HUES6 (cell line): ENCODE results near the gene ARHGAP15.

Experiments
- H3K27ac ChIP-seq: 2 replicates; pipeline ENCODE4 v1.7.0; 2013; ENCODE audit warnings: low read depth, mild to moderate bottlenecking, low read length, inconsistent platforms
- H3K27me3 ChIP-seq: 2 replicates; pipeline ENCODE4 v1.6.1; 2013; ENCODE audit warnings: low read length; ENCODE audit not compliant: control insufficient read depth, insufficient read depth
- H3K36me3 ChIP-seq: 2 replicates; pipeline ENCODE4 v1.6.1; 2013; ENCODE audit warnings: low read length; ENCODE audit not compliant: control insufficient read depth, insufficient read depth
- H3K4me1 ChIP-seq: 2 replicates; pipeline ENCODE4 v1.6.1; 2013; ENCODE audit warnings: low read length; ENCODE audit not compliant: control insufficient read depth, insufficient read depth
- H3K4me3 ChIP-seq: 2 replicates; pipeline ENCODE4 v1.5.1; 2013; ENCODE audit warnings: low read depth, low read length
- H3K9ac ChIP-seq: one replicate; pipeline ENCODE4 v1.6.1; 2013; ENCODE audit warnings: mild to moderate bottlenecking, low read length
- H3K9me3 ChIP-seq: 2 replicates; pipeline ENCODE4 v1.6.1; 2013; ENCODE audit warnings: low read depth, low read length; ENCODE audit not compliant: control insufficient read depth, insufficient read depth

Gene ARHGAP15

DNA sequence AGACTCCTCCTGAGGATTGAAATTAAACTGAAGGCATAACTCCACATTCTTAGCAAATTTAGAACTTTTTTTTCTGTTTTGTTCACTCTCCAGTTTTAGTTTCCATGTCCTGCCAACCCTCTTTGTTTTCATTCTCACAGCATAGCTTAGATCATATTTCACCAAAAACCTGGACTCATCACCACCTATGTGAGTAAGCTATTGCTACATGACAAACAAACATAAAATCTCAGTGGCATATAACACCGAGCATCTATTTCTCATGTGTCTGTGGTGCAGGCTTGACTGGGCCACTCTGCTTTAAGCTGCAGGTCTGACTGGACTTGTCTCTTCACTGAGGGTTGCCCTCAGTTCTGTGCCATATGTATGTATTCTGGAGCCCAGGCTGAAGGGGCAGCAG is 385.2 kb downstream of the ARHGAP15 start:
- H3K36me3 ChIP-seq = no peaks in the 10 kb centered on the region
- H3K4me3 ChIP-seq = no peak overlapping the region
- H3K4me1 ChIP-seq = no peaks in the 10 kb centered on the region
- no peaks in the 10 kb centered on the region for H3K27me3 ChIP-seq
- H3K27ac ChIP-seq = no peak overlapping the region
- H3K9me3 ChIP-seq = no peaks in the 10 kb centered on the region
- no peak overlapping the region for H3K9ac ChIP-seq

DNA sequence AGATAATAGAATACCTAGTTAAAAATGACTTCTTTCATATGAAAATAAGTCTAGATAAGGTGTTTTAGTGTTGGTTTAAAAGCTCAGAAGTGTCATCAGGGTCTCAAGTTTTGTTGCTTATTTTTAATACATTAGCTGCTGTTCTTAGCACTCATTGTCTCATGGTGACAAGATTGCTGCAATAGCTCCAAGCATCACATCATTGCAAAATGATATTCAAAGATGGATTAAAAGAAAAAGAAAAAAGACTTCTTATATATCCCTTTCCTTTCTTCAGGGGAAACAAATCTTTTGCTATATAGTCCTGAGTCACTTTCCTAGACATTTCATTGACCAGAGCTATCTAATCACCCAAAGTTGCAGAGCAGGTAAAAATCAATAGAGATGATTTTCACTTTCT is 386.1 kb downstream of the ARHGAP15 start:
- Histone ChIP-seq H3K27ac (no peak overlapping the region), H3K9ac (no peak overlapping the region), H3K36me3 (no peaks in the 10 kb centered on the region), H3K27me3 (no peaks in the 10 kb centered on the region), H3K4me1 (no peaks in the 10 kb centered on the region), H3K9me3 (no peaks in the 10 kb centered on the region), H3K4me3 (no peak overlapping the region)

DNA sequence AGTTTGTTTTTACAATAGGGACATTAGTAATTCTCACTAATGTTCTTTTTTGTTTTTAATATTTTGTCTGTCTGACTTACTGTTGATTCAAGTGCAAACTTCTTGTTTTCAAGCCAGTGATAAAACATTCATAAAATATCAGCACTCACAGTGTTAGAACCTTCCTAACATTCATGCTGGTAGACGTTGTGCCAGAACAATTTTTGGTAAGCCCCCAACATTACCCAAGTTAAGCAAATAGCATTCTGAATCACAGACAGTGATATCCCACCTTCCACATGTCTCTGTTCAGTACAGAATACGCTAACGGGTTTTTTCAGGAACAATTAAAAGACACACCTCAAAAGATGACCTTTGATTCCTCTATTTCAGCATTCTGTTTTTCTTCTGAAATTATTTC is 390.3 kb downstream of the ARHGAP15 start:
- Histone ChIP-seq H3K4me3 (no peak overlapping the region), H3K36me3 (no peaks in the 10 kb centered on the region), H3K27ac (no peak overlapping the region), H3K27me3 (no peaks in the 10 kb centered on the region), H3K9ac (no peak overlapping the region), H3K4me1 (no peaks in the 10 kb centered on the region), H3K9me3 (no peaks in the 10 kb centered on the region)

DNA sequence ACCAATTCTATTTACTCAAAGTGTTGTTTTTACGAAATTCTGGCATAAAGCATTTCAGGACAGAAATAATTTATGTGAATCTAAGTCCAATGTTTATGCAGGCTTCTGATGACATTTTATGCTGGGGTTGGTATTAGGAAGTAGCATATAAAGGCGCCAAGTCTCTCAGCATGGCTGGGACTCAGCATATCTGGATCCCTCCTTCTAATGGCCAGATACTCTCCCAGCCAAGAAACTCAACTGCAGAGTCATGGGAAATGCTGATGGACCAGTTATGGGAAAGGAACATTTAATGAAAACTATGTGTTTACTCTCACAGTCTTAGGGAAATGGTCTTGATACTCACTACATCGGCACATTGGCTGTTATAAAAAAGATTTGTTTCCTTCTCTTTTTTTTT is 392.2 kb downstream of the ARHGAP15 start:
- Histone ChIP-seq H3K9me3 (no peaks in the 10 kb centered on the region), H3K9ac (no peak overlapping the region), H3K4me1 (peaks cover 13% of the 10 kb centered on the region), H3K27ac (no peak overlapping the region), H3K27me3 (no peaks in the 10 kb centered on the region), H3K4me3 (no peak overlapping the region), H3K36me3 (no peaks in the 10 kb centered on the region)

DNA sequence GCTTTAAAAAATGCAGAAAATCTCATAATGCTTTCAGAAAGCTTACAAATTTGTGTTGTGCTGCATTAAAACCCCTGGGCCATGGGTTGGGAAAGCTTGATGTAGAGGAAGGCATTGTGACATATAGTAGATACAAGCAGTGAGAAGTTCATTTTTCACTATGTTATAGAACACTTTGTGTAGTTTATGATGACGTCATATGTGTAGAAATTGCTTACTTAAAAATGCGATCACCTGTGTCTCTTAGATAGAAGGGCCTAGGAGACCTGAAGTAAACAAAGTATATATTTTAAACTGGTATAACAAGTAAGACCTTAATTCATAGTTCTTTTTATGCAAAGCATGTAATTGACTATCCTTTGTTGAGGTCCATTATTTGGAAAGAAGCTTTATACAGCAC is 393.5 kb downstream of the ARHGAP15 start:
- Histone ChIP-seq H3K4me1 (peaks cover 13% of the 10 kb centered on the region), H3K27me3 (no peaks in the 10 kb centered on the region), H3K36me3 (no peaks in the 10 kb centered on the region), H3K27ac (no peak overlapping the region), H3K9me3 (no peaks in the 10 kb centered on the region), H3K9ac (no peak overlapping the region), H3K4me3 (no peak overlapping the region)

DNA sequence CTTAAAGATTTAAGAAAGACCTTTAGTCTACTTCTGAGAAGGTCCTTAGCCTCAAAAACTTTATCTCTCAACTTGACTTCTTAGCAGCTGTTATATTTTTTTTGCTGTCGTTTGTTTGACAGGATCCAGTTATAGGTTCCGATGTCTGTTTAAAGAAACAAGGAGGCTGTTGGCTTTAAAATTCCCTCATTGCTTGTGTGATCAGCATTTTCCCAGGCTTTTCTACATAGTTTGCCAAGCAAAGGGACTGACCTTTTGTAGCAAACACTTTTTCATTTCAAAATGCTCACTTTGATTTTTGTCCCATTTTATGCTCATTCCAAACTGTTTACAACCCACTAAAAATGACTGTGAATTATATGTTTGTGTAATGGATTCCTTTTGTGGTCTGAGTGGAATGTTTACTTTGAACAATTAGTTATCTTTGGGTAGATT is 394.9 kb downstream of the ARHGAP15 start:
- no peaks in the 10 kb centered on the region for H3K9me3 ChIP-seq
- no peak overlapping the region for H3K27ac ChIP-seq
- no peaks in the 10 kb centered on the region for H3K36me3 ChIP-seq
- no peaks in the 10 kb centered on the region for H3K27me3 ChIP-seq
- H3K4me3 ChIP-seq = no peak overlapping the region
- H3K9ac ChIP-seq = no peak overlapping the region
- H3K4me1 ChIP-seq = peaks cover 13% of the 10 kb centered on the region

DNA sequence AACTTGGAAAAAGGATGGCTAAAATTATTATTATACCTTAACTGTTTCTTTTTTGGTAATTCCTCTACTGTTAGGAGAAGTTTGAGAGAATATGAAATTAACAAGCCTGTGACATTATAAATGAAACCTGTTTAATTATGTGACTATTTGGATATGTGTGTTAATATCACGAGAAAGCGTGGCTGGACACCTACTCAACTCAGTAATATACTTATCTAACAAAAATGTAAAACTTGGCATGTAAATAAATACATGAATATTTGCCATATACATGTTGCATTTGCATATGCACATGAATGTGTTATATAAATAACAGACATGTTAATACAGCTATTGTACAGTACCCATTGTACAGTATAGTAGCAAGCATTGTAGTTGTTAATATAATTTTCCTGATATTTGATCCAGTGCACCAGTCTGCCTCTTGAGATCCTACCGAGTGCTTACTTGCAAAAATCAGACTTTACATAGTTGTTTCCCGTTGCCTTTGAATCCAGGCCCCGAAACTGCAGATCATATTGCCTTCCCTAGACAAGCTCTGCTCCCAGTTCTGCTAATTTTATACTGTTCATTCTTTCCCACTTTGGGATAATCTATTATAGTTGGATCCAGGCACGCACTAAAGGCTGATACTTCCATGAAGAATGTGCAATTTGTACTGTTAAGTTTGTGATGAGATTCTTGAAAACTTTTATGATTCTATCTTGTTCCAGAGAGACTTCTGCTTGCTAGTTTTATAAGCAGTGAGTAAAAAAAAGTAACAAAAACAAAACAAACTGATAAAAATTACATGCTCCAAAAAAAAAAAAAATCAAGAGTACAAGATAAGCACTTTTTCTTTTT is 395.6 kb downstream of the ARHGAP15 start:
- Histone ChIP-seq H3K27me3 (no peaks in the 10 kb centered on the region), H3K4me3 (no peak overlapping the region), H3K4me1 (peaks cover 13% of the 10 kb centered on the region), H3K9me3 (no peaks in the 10 kb centered on the region), H3K36me3 (no peaks in the 10 kb centered on the region), H3K9ac (no peak overlapping the region), H3K27ac (no peak overlapping the region)

DNA sequence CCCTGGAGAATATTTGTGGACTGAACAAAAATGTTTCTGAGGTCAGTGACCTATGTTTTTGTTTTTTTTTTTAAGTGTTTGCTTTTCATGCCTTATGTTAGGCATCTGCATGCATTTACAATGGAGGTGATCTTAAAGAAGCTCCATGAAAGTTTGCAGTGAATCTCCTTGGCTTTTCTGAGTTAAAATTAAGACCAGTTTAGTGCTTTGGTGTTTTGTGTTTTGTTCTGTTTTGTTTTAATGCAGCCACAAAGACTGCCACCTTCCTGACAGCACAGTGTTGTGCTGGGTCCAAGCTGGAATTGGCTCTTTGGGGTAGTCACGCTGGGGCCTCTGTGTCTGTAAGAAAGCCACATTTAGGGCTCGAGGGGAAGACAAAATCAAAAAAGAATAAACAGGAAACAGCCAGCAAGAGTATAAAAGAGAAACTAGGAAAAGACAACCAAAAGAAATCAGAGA is 396.2 kb downstream of the ARHGAP15 start:
- no peak overlapping the region for H3K27ac ChIP-seq
- no peaks in the 10 kb centered on the region for H3K9me3 ChIP-seq
- no peak overlapping the region for H3K4me3 ChIP-seq
- no peak overlapping the region for H3K9ac ChIP-seq
- H3K4me1 ChIP-seq = peaks cover 13% of the 10 kb centered on the region
- no peaks in the 10 kb centered on the region for H3K36me3 ChIP-seq
- H3K27me3 ChIP-seq = no peaks in the 10 kb centered on the region

DNA sequence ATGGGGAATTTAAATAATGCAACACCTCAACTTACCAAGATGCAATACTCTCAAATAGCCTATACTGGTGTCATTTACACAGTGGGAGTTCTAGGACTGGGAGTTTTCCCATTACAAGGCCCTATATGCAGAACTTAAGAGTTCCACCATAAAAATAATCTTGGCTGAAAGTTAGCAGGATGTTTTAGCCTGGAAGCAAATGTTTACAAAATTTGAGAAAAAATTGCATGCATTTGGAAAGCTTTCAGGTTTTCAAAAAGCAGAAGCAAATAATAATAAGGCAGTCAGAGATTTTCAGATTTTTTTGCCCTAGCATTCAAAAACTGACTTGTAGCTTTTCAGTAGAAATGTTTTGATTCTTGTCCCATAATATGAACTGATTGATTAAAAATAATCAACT is 397.3 kb downstream of the ARHGAP15 start:
- Histone ChIP-seq H3K4me3 (no peak overlapping the region), H3K27ac (no peak overlapping the region), H3K36me3 (no peaks in the 10 kb centered on the region), H3K4me1 (peaks cover 13% of the 10 kb centered on the region), H3K27me3 (no peaks in the 10 kb centered on the region), H3K9ac (no peak overlapping the region), H3K9me3 (no peaks in the 10 kb centered on the region)

DNA sequence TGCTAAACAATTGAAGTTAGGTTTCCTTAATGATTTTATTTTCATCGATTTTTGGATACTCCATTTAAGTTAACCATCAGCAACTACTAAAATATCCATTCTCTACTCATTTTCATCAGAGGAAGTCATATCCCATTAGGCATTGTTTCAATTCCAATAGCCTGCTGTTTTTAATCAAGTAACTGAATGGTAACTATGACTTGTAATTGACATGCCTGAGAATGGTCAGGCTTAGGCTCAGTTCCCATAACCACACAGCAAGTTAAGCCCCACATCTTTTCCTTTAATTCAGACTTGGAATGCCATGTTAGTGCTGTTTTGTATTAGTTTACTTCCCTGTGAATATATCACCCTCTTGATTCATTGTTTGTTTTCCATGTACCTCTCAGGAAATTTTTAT is 398.8 kb downstream of the ARHGAP15 start:
- no peak overlapping the region for H3K9ac ChIP-seq
- H3K4me1 ChIP-seq = peaks cover 13% of the 10 kb centered on the region
- H3K4me3 ChIP-seq = no peak overlapping the region
- H3K9me3 ChIP-seq = no peaks in the 10 kb centered on the region
- H3K27me3 ChIP-seq = no peaks in the 10 kb centered on the region
- H3K36me3 ChIP-seq = no peaks in the 10 kb centered on the region
- H3K27ac ChIP-seq = no peak overlapping the region

DNA sequence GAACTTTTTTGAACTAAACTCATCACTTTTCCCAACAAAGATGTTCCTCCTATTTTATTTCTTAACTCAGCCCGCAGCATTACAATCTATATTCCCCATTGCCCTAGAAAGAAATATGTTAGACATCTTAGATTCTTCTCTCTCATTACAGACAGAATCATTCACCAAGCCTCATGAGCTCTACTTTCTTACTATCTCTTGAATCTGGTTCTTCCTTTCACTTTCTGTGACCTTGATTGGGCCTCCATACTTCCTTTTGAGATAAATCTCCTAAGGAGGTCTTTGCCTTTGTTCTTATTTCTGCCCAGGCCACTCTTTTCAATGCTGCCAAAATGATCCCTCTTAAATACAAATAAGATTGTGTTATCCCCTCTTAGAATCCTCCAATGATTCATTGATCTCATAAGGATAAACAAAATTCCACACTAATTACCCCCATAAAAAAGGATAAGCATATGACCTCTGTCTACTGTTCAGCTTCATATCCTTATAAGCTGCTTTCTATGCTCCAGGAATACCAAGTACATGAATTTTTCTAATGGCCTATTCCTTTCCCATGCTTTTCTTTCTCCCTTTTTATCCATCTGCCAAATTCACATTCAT is 400.0 kb downstream of the ARHGAP15 start:
- no peak overlapping the region for H3K4me3 ChIP-seq
- no peaks in the 10 kb centered on the region for H3K27me3 ChIP-seq
- no peaks in the 10 kb centered on the region for H3K9me3 ChIP-seq
- peaks cover 13% of the 10 kb centered on the region for H3K4me1 ChIP-seq
- no peak overlapping the region for H3K9ac ChIP-seq
- no peak overlapping the region for H3K27ac ChIP-seq
- H3K36me3 ChIP-seq = no peaks in the 10 kb centered on the region
